Stimulated activated CD4-positive, alpha-beta T cell treated with anti-CD3 and anti-CD28 coated beads, TNF-alpha, amount 100 ng/mL, for 48 hours (primary cell): ENCODE measurements around the gene SULT1A2.
"Not testable (repeated sequence)": the region's sequence is repeated elsewhere in the genome, so short reads cannot be mapped to it uniquely, and the experiment has no call there.

Source experiments
- DNase-seq, 3 donors: peaks; one replicate each; pipeline ENCODE4 v3.0.0-alpha.2; 2020; ENCODE audit warnings: low read depth in 3 of 3

SULT1A2 gene

GRCh38 chr16:28609631-28610594 is 13.1 kb upstream of the SULT1A2 start, which contains the start of gene SULT1A1:
TSS of gene SULT1A1 (minus strand) at chr16:28610044. CDS start at chr16:28608855, 1,189 bp downstream.
- no peak for DNase-seq

- DNase-seq: not testable (repeated sequence)
These were observed 12.2 kb upstream of the SULT1A2 start for GRCh38 chr16:28608867-28609596.

GRCh38 chr16:28608496-28608808 is 11.6 kb upstream of the SULT1A2 start:
- DNase-seq: not testable (repeated sequence)

- not testable (repeated sequence) for DNase-seq
These were observed 11.0 kb upstream of the SULT1A2 start for GRCh38 chr16:28607681-28608495.

GRCh38 chr16:28607116-28607623 is 10.3 kb upstream of the SULT1A2 start:
- DNase-seq: no peak

GRCh38 chr16:28606291-28607115 is 9.7 kb upstream of the SULT1A2 start:
- DNase-seq: no peak

GRCh38 chr16:28604186-28604565 is 7.3 kb upstream of the SULT1A2 start:
- DNase-seq: no peak

GRCh38 chr16:28603381-28604185 is 6.7 kb upstream of the SULT1A2 start:
- no peak for DNase-seq

- DNase-seq: no peak
These were observed 5.7 kb upstream of the SULT1A2 start for GRCh38 chr16:28602529-28602928.

- not testable (repeated sequence) for DNase-seq
These were observed 5.2 kb upstream of the SULT1A2 start for GRCh38 chr16:28602062-28602461.

- not testable (repeated sequence) for DNase-seq
These were observed 4.7 kb upstream of the SULT1A2 start for GRCh38 chr16:28601589-28601988.

GRCh38 chr16:28600965-28601364 is 4.1 kb upstream of the SULT1A2 start:
- DNase-seq: not testable (repeated sequence)

- DNase-seq: not testable (repeated sequence)
These were observed 2.8 kb upstream of the SULT1A2 start for GRCh38 chr16:28599377-28600285.

- no peak for DNase-seq
These were observed 927 bp upstream of the SULT1A2 start for GRCh38 chr16:28597692-28598261.

GRCh38 chr16:28596115-28596630 is 677 bp downstream of the SULT1A2 start:
- DNase-seq: no peak

GRCh38 chr16:28595451-28595850 is 1.4 kb downstream of the SULT1A2 start:
- not testable (repeated sequence) for DNase-seq

- no peak for DNase-seq
These were observed 3.8 kb downstream of the SULT1A2 start for GRCh38 chr16:28592979-28593553.

- DNase-seq: no peak
These were observed 4.3 kb downstream of the SULT1A2 start for GRCh38 chr16:28592511-28592910.
